Measurements from ENCODE around the gene USO1.

- no peak for TF ChIP-seq CTCF (conservative IDR thresholded peaks at IDR 0.05)
- no peak for TF ChIP-seq ZFX (IDR thresholded peaks at IDR 0.05)
Measured at GRCh38 chr4:75702919-75703411, 21.4 kb upstream of the USO1 start.
